ENCODE data around the gene CD6. TPM values are rescaled to one million over a fixed set of nuclear protein-coding genes. Genes with fewer than 3 reads are reported as not detected.

The CD6 gene
- total and polyA plus RNA-seq, 10 of the 15 experiments (the other 5 are each of a cell fraction or from before 2014, with no cell fraction given): 0.37 to 17.6 (median 6.2) TPM

DNA sequence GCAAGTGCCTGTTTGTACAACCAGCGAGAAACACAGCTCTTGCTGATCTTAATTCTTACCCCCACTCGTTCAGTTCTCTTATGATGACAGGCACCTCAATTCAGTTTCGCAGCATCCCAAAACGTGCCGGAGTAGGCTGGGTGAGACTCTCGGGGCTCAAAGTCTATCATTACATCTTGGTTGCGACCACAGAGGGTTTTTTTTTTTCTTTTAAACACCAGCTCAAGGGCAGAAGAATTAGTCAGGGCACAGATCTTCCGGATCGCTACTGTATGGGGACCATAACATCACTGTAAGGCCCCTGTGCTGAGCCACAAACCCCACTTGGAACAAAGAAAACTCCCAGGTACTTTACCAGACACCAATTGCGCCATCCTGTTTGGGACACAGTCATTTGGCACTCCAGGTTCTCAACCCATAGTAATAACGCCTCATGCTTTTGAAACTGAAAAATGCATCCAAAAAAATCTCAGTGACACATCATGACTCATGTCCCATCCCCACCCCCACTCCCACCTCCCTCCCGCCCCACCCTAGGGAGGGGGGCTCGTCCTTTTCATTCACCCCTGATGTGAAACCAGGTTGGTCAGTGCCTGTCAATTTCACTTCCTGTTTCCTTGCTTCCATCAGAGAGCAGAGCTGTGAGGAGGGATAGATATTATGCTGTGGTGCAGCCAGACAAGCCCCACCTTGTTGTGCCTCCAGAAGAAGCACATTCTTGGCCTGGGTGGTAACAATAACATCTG, 89.8 kb downstream of the CD6 start (continued):
- peak; percentile 79 for TF ChIP-seq CHD2 (IDR thresholded peaks at IDR 0.05; ENCODE audit: borderline replicate concordance, low read depth, low read length)
- peak; percentile 73; the same call in 1 of the 2 replicates for TF ChIP-seq TCF7 (IDR thresholded peaks at IDR 0.05; ENCODE audit: borderline replicate concordance)
- no peak; the same call in 1 of the 2 replicates for TF ChIP-seq MAX (IDR thresholded peaks at IDR 0.05; ENCODE audit: low read depth, low read length)
- TF ChIP-seq POLR2AphosphoS2 (IDR thresholded peaks at IDR 0.05; ENCODE audit: low read depth, low read length): no peak
- TF ChIP-seq BCLAF1 (IDR thresholded peaks at IDR 0.05): no peak
- TF ChIP-seq STAT3 (IDR thresholded peaks at IDR 0.05; ENCODE audit: low read depth, low read length): peak; percentile 93; the same call in 1 of the 2 replicates
- TF ChIP-seq MTA2 (IDR thresholded peaks at IDR 0.05; ENCODE audit: low read depth): peak; percentile 93
- no peak for TF ChIP-seq HDGF (IDR thresholded peaks at IDR 0.05)
- TF ChIP-seq ZBED1 (IDR thresholded peaks at IDR 0.05; ENCODE audit: borderline replicate concordance): peak; percentile 94
- TF ChIP-seq ZZZ3 (IDR thresholded peaks at IDR 0.05; ENCODE audit: control insufficient read depth, insufficient read length, low read depth): no peak
- peak; percentile 64 to 95; a peak in 3 of 4 replicates for TF ChIP-seq CEBPB (IDR thresholded peaks at IDR 0.05; ENCODE audit: borderline replicate concordance in 1 of 2, low read depth in 2 of 2, low read length in 2 of 2)
- no peak for TF ChIP-seq NFXL1 (IDR thresholded peaks at IDR 0.05; ENCODE audit: borderline replicate concordance)
- peak; percentile 80; the same call in 1 of the 2 replicates for TF ChIP-seq ESRRA (IDR thresholded peaks at IDR 0.05; ENCODE audit: low read length)
- peak; percentile 89 for TF ChIP-seq DPF2 (IDR thresholded peaks at IDR 0.05)
- TF ChIP-seq EGR1 (IDR thresholded peaks at IDR 0.05; ENCODE audit: borderline replicate concordance in 1 of 2, low read depth in 2 of 2, low read length in 2 of 2): peak in 1 of 2 experiments; percentile 34; a peak in 1 of 3 replicates
- TF ChIP-seq, protein P1, sequence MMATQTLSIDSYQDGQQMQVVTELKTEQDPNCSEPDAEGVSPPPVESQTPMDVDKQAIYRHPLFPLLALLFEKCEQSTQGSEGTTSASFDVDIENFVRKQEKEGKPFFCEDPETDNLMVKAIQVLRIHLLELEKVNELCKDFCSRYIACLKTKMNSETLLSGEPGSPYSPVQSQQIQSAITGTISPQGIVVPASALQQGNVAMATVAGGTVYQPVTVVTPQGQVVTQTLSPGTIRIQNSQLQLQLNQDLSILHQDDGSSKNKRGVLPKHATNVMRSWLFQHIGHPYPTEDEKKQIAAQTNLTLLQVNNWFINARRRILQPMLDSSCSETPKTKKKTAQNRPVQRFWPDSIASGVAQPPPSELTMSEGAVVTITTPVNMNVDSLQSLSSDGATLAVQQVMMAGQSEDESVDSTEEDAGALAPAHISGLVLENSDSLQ (IDR thresholded peaks at IDR 0.05): peak; percentile 92
- TF ChIP-seq HDAC6 (IDR thresholded peaks at IDR 0.05; ENCODE audit: unreplicated experiment): no peak
- no peak for TF ChIP-seq ZNF217 (IDR thresholded peaks at IDR 0.05)
- TF ChIP-seq MEF2A (IDR thresholded peaks at IDR 0.05; ENCODE audit: insufficient read depth, low read depth, low read length): peak; percentile 91
- TF ChIP-seq, protein P2, sequence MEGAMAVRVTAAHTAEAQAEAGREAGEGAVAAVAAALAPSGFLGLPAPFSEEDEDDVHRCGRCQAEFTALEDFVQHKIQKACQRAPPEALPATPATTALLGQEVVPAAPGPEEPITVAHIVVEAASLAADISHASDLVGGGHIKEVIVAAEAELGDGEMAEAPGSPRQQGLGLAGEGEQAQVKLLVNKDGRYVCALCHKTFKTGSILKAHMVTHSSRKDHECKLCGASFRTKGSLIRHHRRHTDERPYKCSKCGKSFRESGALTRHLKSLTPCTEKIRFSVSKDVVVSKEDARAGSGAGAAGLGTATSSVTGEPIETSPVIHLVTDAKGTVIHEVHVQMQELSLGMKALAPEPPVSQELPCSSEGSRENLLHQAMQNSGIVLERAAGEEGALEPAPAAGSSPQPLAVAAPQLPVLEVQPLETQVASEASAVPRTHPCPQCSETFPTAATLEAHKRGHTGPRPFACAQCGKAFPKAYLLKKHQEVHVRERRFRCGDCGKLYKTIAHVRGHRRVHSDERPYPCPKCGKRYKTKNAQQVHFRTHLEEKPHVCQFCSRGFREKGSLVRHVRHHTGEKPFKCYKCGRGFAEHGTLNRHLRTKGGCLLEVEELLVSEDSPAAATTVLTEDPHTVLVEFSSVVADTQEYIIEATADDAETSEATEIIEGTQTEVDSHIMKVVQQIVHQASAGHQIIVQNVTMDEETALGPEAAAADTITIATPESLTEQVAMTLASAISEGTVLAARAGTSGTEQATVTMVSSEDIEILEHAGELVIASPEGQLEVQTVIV (IDR thresholded peaks at IDR 0.05; ENCODE audit: borderline replicate concordance, partially characterized antibody): no peak
- no peak for TF ChIP-seq KDM1A (IDR thresholded peaks at IDR 0.05; ENCODE audit: borderline replicate concordance)
- TF ChIP-seq SUZ12 (IDR thresholded peaks at IDR 0.05; ENCODE audit: unreplicated experiment): no peak
